GM23338 (cell line): Measurements from ENCODE around the gene MYO3B. TPM values are rescaled to one million over a fixed set of nuclear protein-coding genes. Genes with fewer than 3 reads are reported as not detected.

Experiments used
- ATAC-seq: fragments of 200-7000 bp; cut with Tn5 transposase; 3 replicates; pipeline ENCODE4 v1.9.1; 2020
- DNase-seq: peaks from one replicate; pipeline ENCODE4 v3.0.0-alpha.2; 2015; ENCODE audit warnings: low spot score
- H2AFZ ChIP-seq: fragments of 200-600 bp; sonication (generic); 2 replicates; pipeline ENCODE4 v1.8.0; 2016; ENCODE audit warnings: antibody characterized with exemption, mild to moderate bottlenecking, moderate library complexity
- H3F3A ChIP-seq: fragments of 200-600 bp; sonication (generic); replicated peaks from 2 replicates; pipeline ENCODE4 v1.8.0; 2017; ENCODE audit warnings: antibody characterized with exemption, mixed run types, low read depth
- H3K27ac ChIP-seq: fragments of 200-600 bp; sonication (generic); 2 replicates; pipeline ENCODE4 v1.6.1; 2016; ENCODE audit warnings: low read depth
- H3K27me3 ChIP-seq: fragments of 200-600 bp; sonication (generic); 2 replicates; pipeline ENCODE4 v1.8.0; 2016; ENCODE audit warnings: mild to moderate bottlenecking, mixed run types, moderate library complexity; ENCODE audit not compliant: insufficient read depth
- H3K36me3 ChIP-seq: fragments of 200-600 bp; sonication (generic); 2 replicates; pipeline ENCODE4 v1.8.0; 2016; ENCODE audit warnings: mild to moderate bottlenecking; ENCODE audit not compliant: insufficient read depth
- H3K4me1 ChIP-seq: fragments of 200-600 bp; sonication (generic); 2 replicates; pipeline ENCODE4 v1.8.0; 2016; ENCODE audit warnings: mild to moderate bottlenecking, moderate library complexity; ENCODE audit not compliant: insufficient read depth
- H3K4me2 ChIP-seq: fragments of 200-600 bp; sonication (generic); 2 replicates; pipeline ENCODE4 v1.7.1; 2017; ENCODE audit warnings: mixed run types
- H3K4me3 ChIP-seq: fragments of 200-600 bp; sonication (generic); 2 replicates; pipeline ENCODE4 v1.6.1; 2016; ENCODE audit warnings: mixed run types
- H3K79me2 ChIP-seq: fragments of 200-600 bp; sonication (generic); replicated peaks from 2 replicates; pipeline ENCODE4 v1.8.0; 2017; ENCODE audit warnings: mild to moderate bottlenecking; ENCODE audit not compliant: insufficient read depth
- H3K9me2 ChIP-seq: fragments of 200-600 bp; sonication (generic); 2 replicates; pipeline ENCODE4 v1.8.0; 2017; ENCODE audit not compliant: insufficient read depth
- H4K20me1 ChIP-seq: fragments of 200-600 bp; sonication (generic); replicated peaks from 2 replicates; pipeline ENCODE4 v1.8.0; 2017; ENCODE audit warnings: mild to moderate bottlenecking; ENCODE audit not compliant: insufficient read depth
- H3K27ac Mint-ChIP-seq: 2 replicates; pipeline ENCODE4 v1.8.0; 2020; ENCODE audit warnings: inconsistent platforms, mild to moderate bottlenecking, moderate library complexity, mixed read lengths
- H3K27me3 Mint-ChIP-seq: 3 replicates; pipeline ENCODE4 v1.8.0; 2022; ENCODE audit warnings: low read depth, mild to moderate bottlenecking, moderate library complexity, mixed read lengths, inconsistent platforms; ENCODE audit not compliant: insufficient read depth, poor library complexity
- H3K36me3 Mint-ChIP-seq: 3 replicates; pipeline ENCODE4 v1.8.0; 2021; ENCODE audit warnings: low read depth, mild to moderate bottlenecking, inconsistent platforms, moderate library complexity, mixed read lengths
- H3K4me1 Mint-ChIP-seq: 3 replicates; pipeline ENCODE4 v1.8.0; 2020; ENCODE audit warnings: mild to moderate bottlenecking, inconsistent platforms, mixed read lengths
- H3K4me3 Mint-ChIP-seq: 3 replicates; pipeline ENCODE4 v1.8.0; 2021; ENCODE audit warnings: moderate library complexity, mild to moderate bottlenecking, inconsistent platforms, mixed read lengths
- H3K9me3 Mint-ChIP-seq: 3 replicates; pipeline ENCODE4 v1.8.0; 2020; ENCODE audit warnings: moderate library complexity, mild to moderate bottlenecking, inconsistent platforms, mixed read lengths
- CREB1 ChIP-seq: fragments of 250-450 bp; sonication (Bioruptor Pico); IDR thresholded peaks from 2 replicates; pipeline ENCODE4 v1.5.0; 2020; ENCODE audit warnings: low read depth, mild to moderate bottlenecking, moderate library complexity
- CTCF ChIP-seq, 2 experiments: fragments of 200-600 bp in 1 of 2; sonication (generic) in 1 of 2; conservative IDR thresholded peaks; 2 replicates each; pipeline versions ENCODE4 v1.5.1 to v1.6.1; 2016 to 2017; ENCODE audit warnings: antibody characterized with exemption in 2 of 2, low read depth in 2 of 2, mild to moderate bottlenecking in 2 of 2, moderate library complexity in 1 of 2
- ETS1 ChIP-seq: IDR thresholded peaks from 2 replicates; pipeline ENCODE4 v1.6.1; 2016; ENCODE audit warnings: antibody characterized with exemption
- EZH2 ChIP-seq: fragments of 200-600 bp; sonication (generic); IDR thresholded peaks from one replicate; pipeline ENCODE4 v1.8.0; 2017; ENCODE audit warnings: antibody characterized with exemption, mild to moderate bottlenecking, low read depth; ENCODE audit not compliant: unreplicated experiment
- JUNB ChIP-seq: IDR thresholded peaks from one replicate; pipeline ENCODE4 v1.6.1; 2016; ENCODE audit warnings: antibody characterized with exemption; ENCODE audit not compliant: unreplicated experiment
- POLR2AphosphoS5 ChIP-seq: IDR thresholded peaks from 2 replicates; pipeline ENCODE4 v1.6.1; 2016; ENCODE audit warnings: antibody characterized with exemption, low read depth
- REST ChIP-seq: IDR thresholded peaks from one replicate; pipeline ENCODE4 v1.6.1; 2018; ENCODE audit warnings: antibody characterized with exemption; ENCODE audit not compliant: unreplicated experiment
- STAT1 ChIP-seq: IDR thresholded peaks from one replicate; pipeline ENCODE4 v1.6.1; 2016; ENCODE audit warnings: antibody characterized with exemption; ENCODE audit not compliant: unreplicated experiment
- ZNF462 ChIP-seq: fragments of 250-450 bp; sonication (Bioruptor Pico); IDR thresholded peaks from 2 replicates; pipeline ENCODE4 v1.5.0; 2020; ENCODE audit warnings: mild to moderate bottlenecking, moderate library complexity
- polyA plus RNA-seq: library from polyadenylated mRNA; unstranded; fragments of >200 nt; fragmentation: Nextera tagmentation; extraction: Ambion mirVana; gene quantifications from 2 replicates; pipeline ENCODE4 v1.2.1, GENCODE V29; 2016
- total RNA-seq: library from RNA; depleted of rRNA; stranded (reverse); fragments of >200 nt; shearing (Covaris generic); gene quantifications from 2 replicates; pipeline ENCODE4 v1.2.3, GENCODE V29; 2014

The MYO3B gene
- total and polyA plus RNA-seq, 2 experiments from 2014 or later: 0.42 TPM; not detected in 1

GRCh38 chr2:170553748-170554147, 375.8 kb downstream of the MYO3B start:
- no peak for TF ChIP-seq STAT1
- no peak for TF ChIP-seq CREB1
- TF ChIP-seq EZH2: no peak
- TF ChIP-seq POLR2AphosphoS5: no peak
- TF ChIP-seq ETS1: no peak
- no peak for TF ChIP-seq REST
- TF ChIP-seq JUNB: no peak
- Histone ChIP-seq H3K9me2 (no peaks in the 10 kb centered on the region), H3K27ac (no peak overlapping the region), H3K4me2 (no peak overlapping the region), H3F3A (no peaks in the 10 kb centered on the region), H3K79me2 (no peaks in the 10 kb centered on the region), H3K36me3 (peaks cover 8% of the 10 kb centered on the region; the same call in 1 of the 2 replicates), H4K20me1 (no peaks in the 10 kb centered on the region), H2AFZ (no peak overlapping the region), H3K4me3 (no peak overlapping the region), H3K27me3 (no peaks in the 10 kb centered on the region), H3K4me1 (no peaks in the 10 kb centered on the region)
- no peak for ATAC-seq
- Mint-ChIP-seq H3K27me3 (no peaks in the 10 kb centered on the region), H3K4me1 (no peaks in the 10 kb centered on the region), H3K4me3 (no peak overlapping the region), H3K9me3 (peaks cover 32% of the 10 kb centered on the region), H3K36me3 (peaks cover 20% of the 10 kb centered on the region), H3K27ac (no peak overlapping the region)
- DNase-seq: no peak

- H3K9me3 Mint-ChIP-seq: peaks cover 32% of the 10 kb centered on the region
- no peaks in the 10 kb centered on the region for H3K27me3 Mint-ChIP-seq
- no peaks in the 10 kb centered on the region for H3K4me1 ChIP-seq
- no peaks in the 10 kb centered on the region for H3K79me2 ChIP-seq
- no peaks in the 10 kb centered on the region for H3F3A ChIP-seq
- no peak overlapping the region for H3K4me3 ChIP-seq
- ATAC-seq: no peak
- H3K9me2 ChIP-seq: no peaks in the 10 kb centered on the region
- DNase-seq: no peak
- H3K27ac ChIP-seq: no peak overlapping the region
- H2AFZ ChIP-seq: no peak overlapping the region
- peaks cover 20% of the 10 kb centered on the region for H3K36me3 Mint-ChIP-seq
- no peak overlapping the region for H3K27ac Mint-ChIP-seq
- no peak overlapping the region for H3K4me2 ChIP-seq
- H3K36me3 ChIP-seq: peaks cover 8% of the 10 kb centered on the region; the same call in 1 of the 2 replicates
- no peaks in the 10 kb centered on the region for H3K4me1 Mint-ChIP-seq
- no peaks in the 10 kb centered on the region for H4K20me1 ChIP-seq
- no peak overlapping the region for H3K4me3 Mint-ChIP-seq
- H3K27me3 ChIP-seq: no peaks in the 10 kb centered on the region
- TF ChIP-seq CTCF (conservative IDR thresholded peaks at IDR 0.05; ENCODE audit: low read depth in 2 of 2) (no peak), ZNF462 (no peak), STAT1 (no peak)
Measured at GRCh38 chr2:170554278-170554955, 376.5 kb downstream of the MYO3B start.
